ENCODE data around the gene GPS1.

The GPS1 gene

DNA sequence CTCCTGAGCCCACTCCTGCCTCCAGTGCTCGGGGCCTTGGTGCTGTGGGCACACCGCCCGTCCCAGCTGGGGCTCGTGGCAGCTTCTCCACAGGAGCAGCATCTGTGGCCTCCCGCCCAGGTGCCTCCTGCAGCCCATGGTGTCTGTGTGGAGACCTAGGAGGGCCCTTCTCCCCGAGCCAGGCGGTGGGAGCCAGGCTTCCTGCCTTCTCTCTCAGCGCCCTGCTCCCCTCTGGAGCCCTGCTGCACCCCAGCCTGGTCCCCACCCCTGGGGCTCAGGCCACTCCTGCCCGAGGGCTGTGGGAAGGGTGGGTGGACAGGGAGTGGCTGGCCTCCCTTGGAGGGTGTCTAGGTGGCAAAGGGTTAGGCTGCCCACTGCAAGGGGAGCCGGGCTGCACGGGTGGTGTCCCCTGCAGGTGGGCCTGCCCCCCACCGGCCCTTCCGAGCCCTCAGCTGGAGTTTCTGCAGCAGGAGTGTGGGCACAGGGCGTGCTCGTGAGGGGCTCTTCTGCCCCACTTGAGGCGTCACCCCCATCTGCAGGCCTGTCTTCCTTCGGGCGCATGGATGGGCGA lies 40.0 kb upstream of the GPS1 start:
- H3K4me3 ChIP-seq (ENCODE audit: low read depth, low read length) = no peak overlapping the region
- TF ChIP-seq, protein P1, sequence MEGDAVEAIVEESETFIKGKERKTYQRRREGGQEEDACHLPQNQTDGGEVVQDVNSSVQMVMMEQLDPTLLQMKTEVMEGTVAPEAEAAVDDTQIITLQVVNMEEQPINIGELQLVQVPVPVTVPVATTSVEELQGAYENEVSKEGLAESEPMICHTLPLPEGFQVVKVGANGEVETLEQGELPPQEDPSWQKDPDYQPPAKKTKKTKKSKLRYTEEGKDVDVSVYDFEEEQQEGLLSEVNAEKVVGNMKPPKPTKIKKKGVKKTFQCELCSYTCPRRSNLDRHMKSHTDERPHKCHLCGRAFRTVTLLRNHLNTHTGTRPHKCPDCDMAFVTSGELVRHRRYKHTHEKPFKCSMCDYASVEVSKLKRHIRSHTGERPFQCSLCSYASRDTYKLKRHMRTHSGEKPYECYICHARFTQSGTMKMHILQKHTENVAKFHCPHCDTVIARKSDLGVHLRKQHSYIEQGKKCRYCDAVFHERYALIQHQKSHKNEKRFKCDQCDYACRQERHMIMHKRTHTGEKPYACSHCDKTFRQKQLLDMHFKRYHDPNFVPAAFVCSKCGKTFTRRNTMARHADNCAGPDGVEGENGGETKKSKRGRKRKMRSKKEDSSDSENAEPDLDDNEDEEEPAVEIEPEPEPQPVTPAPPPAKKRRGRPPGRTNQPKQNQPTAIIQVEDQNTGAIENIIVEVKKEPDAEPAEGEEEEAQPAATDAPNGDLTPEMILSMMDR (IDR thresholded peaks at IDR 0.05; ENCODE audit: low read depth, low read length, missing control alignments) = no peak
- DNase-seq (ENCODE audit: low read depth) = no peak

DNA sequence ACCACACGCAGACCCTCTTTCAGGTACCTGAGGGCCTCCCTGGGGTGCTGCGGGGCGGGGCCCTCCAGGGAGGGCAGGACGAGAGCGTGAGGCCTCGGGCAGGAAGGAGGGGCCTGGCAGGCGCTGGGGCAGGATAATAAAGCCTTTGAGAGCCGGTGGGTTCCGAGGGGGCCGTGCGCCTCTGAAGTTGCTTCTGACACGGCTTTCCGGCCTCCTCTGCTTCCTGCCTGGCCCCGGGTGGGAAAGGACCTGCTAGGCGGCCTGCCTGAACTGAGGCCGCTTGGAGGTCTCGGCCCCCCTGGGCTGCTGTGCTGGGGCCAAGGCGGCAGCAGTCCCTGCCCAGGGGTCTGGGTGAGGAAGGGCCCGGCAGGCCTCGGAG lies 39.4 kb upstream of the GPS1 start:
- DNase-seq (ENCODE audit: low read depth) = no peak
- H3K4me3 ChIP-seq (ENCODE audit: low read depth, low read length) = no peak overlapping the region
- TF ChIP-seq, protein P1 (IDR thresholded peaks at IDR 0.05; ENCODE audit: low read depth, low read length, missing control alignments) = no peak

DNA sequence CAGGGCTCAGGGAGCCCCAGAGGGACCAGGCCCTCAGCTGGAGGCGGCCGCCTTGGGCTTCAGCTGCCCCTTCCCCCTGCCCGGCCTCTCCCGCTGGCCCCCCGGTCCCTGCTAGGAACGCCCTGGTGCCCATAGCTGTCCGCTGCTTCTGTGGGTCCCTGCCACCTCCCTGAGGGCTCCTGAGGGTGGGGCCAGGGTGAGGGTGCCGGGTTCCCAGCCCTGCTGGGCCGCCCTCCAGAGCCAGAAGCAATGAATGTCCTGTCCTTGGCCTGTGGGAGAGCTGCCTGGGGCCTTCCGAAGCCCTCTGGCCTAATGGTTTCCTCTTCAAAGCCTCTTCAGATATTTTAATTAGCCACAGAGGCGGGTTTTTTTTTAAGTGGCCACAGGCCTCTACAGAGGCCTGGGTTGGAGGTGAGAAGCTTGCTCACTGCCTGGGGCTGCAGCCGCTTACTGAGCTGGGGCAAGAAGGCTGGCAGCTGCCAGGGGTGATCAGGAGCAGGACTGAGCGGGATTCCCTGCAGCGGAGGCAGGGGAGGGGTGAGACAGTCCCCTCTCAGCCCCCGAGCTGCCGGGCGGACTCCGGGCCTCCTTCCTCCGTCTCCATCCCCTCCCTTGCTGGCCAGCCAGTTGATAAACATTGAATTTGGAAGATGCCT lies 38.9 kb upstream of the GPS1 start:
- DNase-seq (ENCODE audit: low read depth) = no peak
- H3K4me3 ChIP-seq (ENCODE audit: low read depth, low read length) = no peak overlapping the region
- TF ChIP-seq, protein P1 (IDR thresholded peaks at IDR 0.05; ENCODE audit: low read depth, low read length, missing control alignments) = no peak

DNA sequence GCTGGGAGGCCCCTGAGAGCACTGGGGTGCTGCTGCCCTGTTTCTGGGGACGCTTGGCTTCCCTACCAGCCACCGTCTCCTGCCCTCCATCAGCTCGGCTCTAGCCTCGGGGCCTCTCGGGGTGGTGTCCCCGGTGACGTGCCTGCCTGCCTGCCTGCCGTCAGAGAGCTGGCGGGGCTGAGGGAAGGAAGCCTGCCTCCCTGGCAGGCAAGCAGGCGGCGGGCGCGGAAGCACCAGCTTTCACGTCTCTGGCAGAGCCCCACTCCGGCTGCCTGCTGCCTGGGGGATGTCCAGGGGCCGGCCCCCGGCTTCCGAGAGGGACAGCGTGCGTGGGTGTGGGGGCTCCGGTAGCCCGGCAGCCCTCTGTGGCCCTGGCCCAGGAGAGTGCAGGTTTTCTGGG lies 38.4 kb upstream of the GPS1 start:
- no peak for DNase-seq (ENCODE audit: low read depth)
- TF ChIP-seq, protein P1 (IDR thresholded peaks at IDR 0.05; ENCODE audit: low read depth, low read length, missing control alignments) = no peak
- H3K4me3 ChIP-seq (ENCODE audit: low read depth, low read length) = no peak overlapping the region

DNA sequence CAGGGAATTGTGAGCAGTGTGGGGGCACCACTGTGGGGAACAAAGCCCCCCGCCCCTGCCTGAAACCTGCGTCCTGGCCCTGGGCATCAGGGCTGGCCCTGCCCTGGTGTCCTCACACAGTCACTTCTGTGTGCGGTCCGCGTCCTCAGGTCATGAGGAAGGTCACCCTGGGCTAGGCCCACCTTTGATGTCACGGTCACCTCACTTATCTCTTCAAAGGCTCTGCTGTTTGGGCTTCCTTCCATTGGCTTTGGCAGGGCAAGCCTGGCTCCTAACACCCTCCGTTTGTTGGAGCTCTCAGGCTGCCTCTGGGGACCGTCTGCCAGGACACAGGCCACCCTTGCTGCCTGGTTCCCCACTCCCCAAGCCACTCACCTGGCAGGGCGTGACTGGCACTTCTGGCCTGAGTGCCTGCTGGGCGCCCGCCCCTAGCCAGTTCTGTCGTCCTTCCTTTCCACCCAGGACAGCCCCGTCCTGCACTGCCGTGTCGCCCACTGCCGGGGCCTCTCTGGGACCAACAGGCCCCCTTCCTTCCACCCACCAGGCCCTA lies 37.9 kb upstream of the GPS1 start:
- no peak for DNase-seq (ENCODE audit: low read depth)
- H3K4me3 ChIP-seq (ENCODE audit: low read depth, low read length) = no peak overlapping the region
- TF ChIP-seq, protein P1 (IDR thresholded peaks at IDR 0.05; ENCODE audit: low read depth, low read length, missing control alignments) = no peak

DNA sequence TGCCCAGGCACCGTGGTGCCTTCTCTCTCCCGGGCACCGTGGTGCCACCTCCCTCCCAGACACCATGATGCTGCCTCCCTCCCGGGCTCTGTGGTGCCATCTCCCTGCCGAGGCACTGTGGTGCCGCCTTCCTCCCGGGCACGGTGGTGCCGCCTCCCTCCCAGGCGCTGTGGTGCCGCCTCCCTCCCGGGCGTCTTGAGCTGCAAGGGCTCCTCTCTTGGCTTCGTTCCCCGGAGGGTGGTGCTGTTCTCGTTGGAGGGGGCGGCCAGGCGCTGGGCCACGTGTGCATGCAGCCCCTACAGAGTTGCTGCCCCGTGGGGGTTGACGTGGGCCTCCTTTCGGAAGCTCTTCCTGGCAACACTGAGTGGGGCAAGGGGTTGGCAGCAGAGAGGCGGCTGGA lies 37.3 kb upstream of the GPS1 start:
- DNase-seq (ENCODE audit: low read depth) = no peak
- TF ChIP-seq, protein P1 (IDR thresholded peaks at IDR 0.05; ENCODE audit: low read depth, low read length, missing control alignments) = no peak
- no peak overlapping the region for H3K4me3 ChIP-seq (ENCODE audit: low read depth, low read length)

DNA sequence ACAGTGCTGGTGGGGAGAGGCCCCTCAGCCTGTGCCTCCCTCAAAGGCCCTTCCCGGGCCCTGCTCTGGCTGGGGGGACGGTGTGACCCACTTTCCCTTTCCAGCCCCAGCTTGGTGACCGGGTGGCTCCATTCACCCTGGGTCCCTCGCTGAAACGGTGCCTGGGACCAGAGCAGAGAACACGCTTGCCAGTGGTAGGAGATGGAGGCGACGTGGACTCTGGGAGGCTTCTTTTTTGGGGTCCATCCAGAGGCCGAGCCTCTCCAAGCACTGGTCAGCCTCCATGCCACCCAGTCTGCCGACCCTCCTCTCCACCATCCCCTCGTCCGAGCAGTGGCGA lies 36.8 kb upstream of the GPS1 start:
- DNase-seq (ENCODE audit: low read depth) = no peak
- TF ChIP-seq, protein P1 (IDR thresholded peaks at IDR 0.05; ENCODE audit: low read depth, low read length, missing control alignments) = no peak
- H3K4me3 ChIP-seq (ENCODE audit: low read depth, low read length) = no peak overlapping the region
